HG03039 (cell line): ENCODE data around the gene FHIT.
"Not testable (repeated sequence)": the region's sequence is repeated elsewhere in the genome, so short reads cannot be mapped to it uniquely, and the experiment has no call there.

Experiments
- ATAC-seq: cut with Tn5 transposase; IDR thresholded peaks from one replicate; pipeline ENCODE4 v1.9.1; 2021; ENCODE audit warnings: mild to moderate bottlenecking, moderate library complexity; ENCODE audit not compliant: unreplicated experiment

The FHIT gene

GRCh38 chr3:59824876-59825275, 1426.4 kb downstream of the FHIT start:
- ATAC-seq: no peak

DNA sequence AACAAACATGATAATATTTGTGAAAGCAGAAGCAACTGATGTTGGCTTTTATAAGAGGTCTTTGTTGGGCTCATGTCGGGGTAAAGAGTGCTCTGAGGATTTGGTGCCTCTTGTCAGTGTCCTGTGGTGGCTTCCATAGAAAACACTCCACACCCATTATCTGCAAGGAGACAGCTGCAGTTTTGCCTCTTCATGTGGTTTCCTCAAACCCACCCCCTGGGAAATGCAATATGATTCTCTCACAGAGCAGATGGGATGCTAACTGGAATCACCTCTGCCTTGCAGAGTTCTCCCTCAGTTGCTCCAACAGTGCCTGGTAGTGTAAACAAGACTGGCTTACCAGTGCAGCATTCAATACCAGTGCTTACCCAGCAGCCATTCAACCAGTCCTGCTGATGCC, 1430.0 kb downstream of the FHIT start:
- ATAC-seq: no peak

- no peak for ATAC-seq
These were observed 1430.8 kb downstream of the FHIT start for GRCh38 chr3:59820352-59820934.

GRCh38 chr3:59818919-59819300, 1432.3 kb downstream of the FHIT start:
- ATAC-seq: no peak

- no peak for ATAC-seq
These were observed 1433.0 kb downstream of the FHIT start for GRCh38 chr3:59818033-59818918.

- ATAC-seq: no peak
These were observed 1433.7 kb downstream of the FHIT start for GRCh38 chr3:59817511-59817910.

GRCh38 chr3:59816312-59816711, 1434.9 kb downstream of the FHIT start:
- ATAC-seq: no peak

- no peak for ATAC-seq
These were observed 1438.1 kb downstream of the FHIT start for GRCh38 chr3:59813148-59813538.

- ATAC-seq: no peak
These were observed 1438.8 kb downstream of the FHIT start for GRCh38 chr3:59812237-59813147.

- no peak for ATAC-seq
These were observed 1440.1 kb downstream of the FHIT start for GRCh38 chr3:59811160-59811559.

DNA sequence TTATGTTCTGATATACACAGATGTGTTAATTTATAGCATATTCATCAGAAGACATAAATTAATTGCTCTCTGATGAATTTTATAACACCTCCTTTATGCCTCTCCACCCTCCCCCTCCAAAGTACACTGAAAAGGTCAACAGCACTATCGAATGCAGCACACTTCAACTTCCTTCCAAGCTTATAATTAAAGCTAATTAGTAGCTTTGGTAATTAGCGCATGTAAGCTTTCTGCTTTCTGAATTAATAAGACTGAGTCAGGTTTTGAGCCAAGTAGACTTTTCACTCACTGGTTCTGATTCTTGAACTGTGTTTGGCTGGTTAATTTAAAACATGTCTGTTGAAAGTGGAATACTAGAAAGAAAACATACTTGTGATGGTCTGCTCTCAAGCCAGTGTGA, 1440.6 kb downstream of the FHIT start:
- no peak for ATAC-seq

DNA sequence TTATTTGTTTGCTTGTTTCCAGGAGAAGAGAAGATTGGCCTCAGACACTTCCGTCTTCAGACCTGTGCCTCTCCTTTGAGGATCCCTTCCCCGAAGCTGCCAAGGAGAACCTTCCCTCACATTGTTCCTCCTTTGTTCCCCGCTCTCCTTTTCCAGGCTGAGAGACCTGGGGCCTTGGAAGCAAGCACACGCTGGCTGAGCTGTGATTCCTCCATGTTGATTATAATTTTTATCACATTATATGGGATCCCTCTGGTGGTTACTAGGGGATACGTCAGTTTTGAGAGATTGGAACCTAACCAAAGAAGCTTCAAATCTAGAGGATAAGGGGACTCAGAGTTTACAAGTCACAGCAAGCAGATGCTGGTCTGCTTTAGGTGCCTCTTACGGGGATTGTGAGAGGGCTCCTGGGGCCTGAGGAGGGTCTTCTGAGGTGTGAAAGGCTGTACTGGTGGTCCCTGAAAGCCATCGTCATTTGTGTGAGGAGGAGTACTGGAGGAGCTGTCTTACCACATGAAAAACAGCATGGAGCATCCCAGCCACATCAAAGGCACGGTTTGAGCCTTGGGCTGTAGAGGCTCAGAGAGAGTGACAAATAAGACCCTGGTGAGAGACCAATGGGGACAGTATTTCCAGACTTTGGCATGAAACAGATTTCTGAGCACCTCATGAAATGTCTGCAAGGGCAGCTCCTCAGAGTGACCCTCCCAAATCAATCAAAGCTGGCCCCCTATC, 1441.4 kb downstream of the FHIT start:
- ATAC-seq: no peak

- ATAC-seq: no peak
These were observed 1442.2 kb downstream of the FHIT start for GRCh38 chr3:59809016-59809415.

- ATAC-seq: no peak
These were observed 1442.8 kb downstream of the FHIT start for GRCh38 chr3:59808446-59808845.

DNA sequence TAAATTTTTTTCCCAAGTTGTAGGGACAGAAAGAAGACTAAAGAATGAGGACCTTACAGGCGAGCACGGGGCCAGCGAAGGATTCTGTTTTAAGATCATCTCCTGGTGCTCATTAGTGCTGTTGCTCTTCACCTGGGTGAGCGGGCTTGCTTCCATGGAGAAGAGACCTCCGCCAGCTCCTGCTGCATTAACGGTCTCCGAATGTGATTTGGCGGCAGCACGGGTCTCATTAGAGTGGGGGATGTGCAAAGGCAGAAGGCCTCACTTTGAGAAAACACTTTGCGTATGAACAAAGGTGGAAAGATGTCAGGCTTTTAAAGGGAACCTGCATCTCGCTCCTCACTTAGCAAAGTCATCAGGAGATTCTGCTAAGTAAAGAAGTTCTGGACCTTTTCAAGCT, 1448.0 kb downstream of the FHIT start:
- ATAC-seq: no peak

DNA sequence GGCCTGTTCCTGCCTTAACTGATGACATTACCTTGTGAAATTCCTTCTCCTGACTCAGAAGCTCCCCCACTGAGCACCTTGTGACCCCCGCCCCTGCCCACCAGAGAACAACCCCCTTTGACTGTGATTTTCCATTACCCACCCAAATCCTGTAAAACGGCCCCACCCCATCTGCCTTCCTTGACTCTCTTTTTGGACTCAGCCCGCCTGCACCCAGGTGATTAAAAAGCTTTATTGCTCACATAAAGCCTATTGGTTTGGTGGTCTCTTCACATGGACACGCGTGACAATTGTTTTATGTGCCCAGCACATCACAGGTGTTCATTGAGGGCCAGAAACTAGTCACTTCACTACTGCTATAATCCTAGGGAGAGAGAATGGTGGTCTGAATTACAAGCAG, 1448.8 kb downstream of the FHIT start:
- not testable (repeated sequence) for ATAC-seq

DNA sequence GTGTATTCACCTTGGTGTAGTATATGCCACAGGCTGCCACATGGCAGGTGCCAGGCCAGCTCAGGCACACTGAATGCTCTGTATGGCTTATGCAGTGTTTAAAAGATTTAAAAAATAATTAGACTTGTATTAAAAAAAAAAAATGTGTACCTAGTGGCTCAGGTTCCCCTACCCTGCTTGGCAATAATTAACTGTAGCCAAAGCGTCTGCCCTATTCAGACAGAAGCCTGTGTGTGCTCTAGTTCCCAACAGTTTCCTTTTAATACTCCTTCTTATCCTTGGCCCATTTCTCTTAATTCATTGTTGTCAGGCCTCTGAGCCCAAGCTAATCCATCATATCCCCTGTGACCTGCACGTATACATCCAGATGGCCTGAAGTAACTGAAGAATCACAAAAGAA, 1449.2 kb downstream of the FHIT start:
- no peak for ATAC-seq

GRCh38 chr3:59800481-59800880, 1450.8 kb downstream of the FHIT start:
- ATAC-seq: no peak

- no peak for ATAC-seq
These were observed 1452.7 kb downstream of the FHIT start for GRCh38 chr3:59798372-59799086.

DNA sequence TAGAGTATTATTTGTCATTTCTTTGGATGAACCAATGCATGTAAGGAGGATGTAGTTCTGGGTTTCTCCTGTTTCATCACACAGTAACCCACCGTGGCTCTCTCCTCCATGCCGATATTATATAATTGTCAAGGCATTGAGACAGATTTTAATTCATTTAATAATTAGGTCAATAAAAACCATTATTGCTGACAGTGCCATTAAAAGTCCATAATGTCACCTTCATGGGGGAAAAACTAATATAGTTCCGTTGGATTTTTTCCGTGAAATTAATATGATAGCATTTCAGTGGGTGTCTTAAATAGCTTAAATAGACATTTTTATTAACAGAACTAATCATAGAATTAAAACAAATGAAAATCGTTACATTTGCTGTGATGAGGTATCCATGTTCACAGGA, 1453.7 kb downstream of the FHIT start:
- ATAC-seq: no peak
